SK-N-SH (cell line): ENCODE results near the gene SAP30. TPM values are rescaled to one million over a fixed set of nuclear protein-coding genes. Genes with fewer than 3 reads are reported as not detected.

Experiments used
- CTCF ChIA-PET: fragments of 300-600, 350-600 bp; formaldehyde crosslinking; extraction: SDS; loops from one replicate; lab custom pipeline; 2021; lab: Yijun Ruan, JAX
- POLR2A ChIA-PET: fragments of 350-600 bp; sonication (Branson Sonifier 250); formaldehyde crosslinking; extraction: SDS; loops from one replicate; lab custom pipeline; 2020; ENCODE audit warnings: antibody characterized with exemption, inconsistent platforms; lab: Yijun Ruan, JAX
- DNase-seq: peaks from one replicate; pipeline ENCODE4 v3.0.0; 2012
- H2AFZ ChIP-seq: fragments of 200-600 bp; sonication (generic); 2 replicates; pipeline ENCODE4 v1.8.1; 2016; ENCODE audit warnings: antibody characterized with exemption, mild to moderate bottlenecking, low read depth
- H3F3A ChIP-seq: fragments of 200-600 bp; sonication (generic); replicated peaks from 2 replicates; pipeline ENCODE3; 2016; ENCODE audit warnings: antibody characterized with exemption, mild to moderate bottlenecking; ENCODE audit not compliant: insufficient read depth
- H3K27ac ChIP-seq, 2 experiments: fragments of 200-500 bp in 1 of 2; fragments of 200-600 bp in 1 of 2; sonication (Bioruptor generic) in 1 of 2; sonication (generic), shearing (Covaris generic) in 1 of 2; 2 replicates each; pipeline versions ENCODE4 v1.5.1 to v1.6.1; 2014 to 2016; ENCODE audit warnings: low read depth in 2 of 2, inconsistent platforms in 1 of 2, low read length in 1 of 2, mild to moderate bottlenecking in 1 of 2, mixed read lengths in 1 of 2
- H3K27me3 ChIP-seq: fragments of 200-600 bp; sonication (generic), shearing (Covaris generic); 2 replicates; pipeline ENCODE4 v1.6.1; 2016; ENCODE audit warnings: mixed run types; ENCODE audit not compliant: insufficient read depth
- H3K36me3 ChIP-seq, 2 experiments: fragments of 200-500 bp in 1 of 2; fragments of 200-600 bp in 1 of 2; sonication (Bioruptor generic) in 1 of 2; sonication (generic) in 1 of 2; replicated peaks in 1 of 2; 2 replicates each; pipeline versions ENCODE3 to v1.5.1; 2014 to 2016; ENCODE audit warnings: low read length in 1 of 2, mild to moderate bottlenecking in 1 of 2; ENCODE audit not compliant: insufficient read depth in 2 of 2, control insufficient read depth in 1 of 2
- H3K4me1 ChIP-seq, 2 experiments: fragments of 200-500 bp in 1 of 2; fragments of 200-600 bp in 1 of 2; sonication (Bioruptor generic) in 1 of 2; sonication (generic), shearing (Covaris generic) in 1 of 2; 2 replicates each; pipeline versions ENCODE4 v1.5.1 to v1.6.1; 2014 to 2016; ENCODE audit warnings: low read depth in 1 of 2, low read length in 1 of 2, mixed run types in 1 of 2; ENCODE audit not compliant: insufficient read depth in 2 of 2, control insufficient read depth in 1 of 2
- H3K4me2 ChIP-seq: fragments of 200-600 bp; sonication (generic), shearing (Covaris generic); 2 replicates; pipeline ENCODE4 v1.6.1; 2017; ENCODE audit warnings: mixed run types
- H3K4me3 ChIP-seq, 2 experiments: fragments of 200-500 bp in 1 of 2; fragments of 200-600 bp in 1 of 2; sonication (Bioruptor generic) in 1 of 2; sonication (generic), shearing (Covaris generic) in 1 of 2; 2 replicates each; pipeline versions ENCODE4 v1.5.1 to v1.8.1; 2014 to 2016; ENCODE audit warnings: low read depth in 2 of 2, inconsistent platforms in 1 of 2, low read length in 1 of 2, mild to moderate bottlenecking in 1 of 2, mixed read lengths in 1 of 2, moderate library complexity in 1 of 2
- H3K79me2 ChIP-seq: fragments of 200-600 bp; sonication (generic); 2 replicates; pipeline ENCODE4 v1.8.1; 2017; ENCODE audit warnings: mild to moderate bottlenecking; ENCODE audit not compliant: insufficient read depth
- H3K9ac ChIP-seq: fragments of 200-600 bp; sonication (generic); 2 replicates; pipeline ENCODE4 v1.6.1; 2017; ENCODE audit warnings: mixed run types
- H3K9me2 ChIP-seq: fragments of 200-600 bp; sonication (generic); 2 replicates; pipeline ENCODE4 v1.6.1; 2017; ENCODE audit warnings: mixed run types
- H3K9me3 ChIP-seq: fragments of 200-600 bp; sonication (generic); 2 replicates; pipeline ENCODE4 v1.6.1; 2017; ENCODE audit warnings: mixed run types, mild to moderate bottlenecking, moderate library complexity
- H4K20me1 ChIP-seq: fragments of 200-600 bp; sonication (generic); 2 replicates; pipeline ENCODE4 v1.6.1; 2017; ENCODE audit warnings: mild to moderate bottlenecking, mixed run types; ENCODE audit not compliant: insufficient read depth
- CHD2 ChIP-seq: fragments of 150-350 bp; IDR thresholded peaks from 2 replicates; pipeline ENCODE4 v1.6.1; 2018; ENCODE audit warnings: low read length; ENCODE audit not compliant: partially characterized antibody
- EP300 ChIP-seq, 2 experiments: IDR thresholded peaks; 2 replicates each; pipeline versions ENCODE4 v1.4.0 to v1.6.1; 2012; ENCODE audit warnings: borderline replicate concordance in 1 of 2, low read depth in 1 of 2, low read length in 1 of 2
- FOXJ3 ChIP-seq: sonication (generic); formaldehyde crosslinking; IDR thresholded peaks from 2 replicates; pipeline ENCODE4 v1.5.1; 2020; ENCODE audit warnings: mild to moderate bottlenecking, missing genetic modification reagents
- GABPA ChIP-seq: IDR thresholded peaks from 2 replicates; pipeline ENCODE4 v1.4.0; 2012; ENCODE audit warnings: low read depth, mild to moderate bottlenecking
- JUND ChIP-seq: IDR thresholded peaks from 2 replicates; pipeline ENCODE4 v1.4.0; 2012
- MXI1 ChIP-seq: IDR thresholded peaks from 2 replicates; pipeline ENCODE4 v1.6.1; 2012; ENCODE audit warnings: mild to moderate bottlenecking, low read depth, low read length, improper control_type of control experiment
- POLR2AphosphoS5 ChIP-seq: IDR thresholded peaks from 2 replicates; pipeline ENCODE4 v1.6.1; 2012; ENCODE audit warnings: low read depth, low read length
- RFX5 ChIP-seq: IDR thresholded peaks from 2 replicates; pipeline ENCODE4 v1.6.1; 2012; ENCODE audit warnings: mild to moderate bottlenecking, improper control_type of control experiment, low read length
- RXRA ChIP-seq: IDR thresholded peaks from 2 replicates; pipeline ENCODE4 v1.4.0; 2012; ENCODE audit warnings: low read depth, mild to moderate bottlenecking, borderline replicate concordance
- SMC3 ChIP-seq: IDR thresholded peaks from 2 replicates; pipeline ENCODE4 v1.6.1; 2012; ENCODE audit warnings: low read depth, low read length, improper control_type of control experiment
- TAF1 ChIP-seq: IDR thresholded peaks from 2 replicates; pipeline ENCODE4 v1.6.1; 2012; ENCODE audit warnings: low read depth, mild to moderate bottlenecking, low read length, moderate library complexity, borderline replicate concordance
- TCF12 ChIP-seq: IDR thresholded peaks from 2 replicates; pipeline ENCODE4 v1.4.0; 2012
- TEAD4 ChIP-seq: IDR thresholded peaks from 2 replicates; pipeline ENCODE4 v1.4.0; 2012; ENCODE audit warnings: mild to moderate bottlenecking, borderline replicate concordance; ENCODE audit not compliant: insufficient read depth
- ZBTB33 ChIP-seq: IDR thresholded peaks from 2 replicates; pipeline ENCODE4 v1.4.0; 2012; ENCODE audit warnings: low read depth, borderline replicate concordance
- WGBS: methylation state at CpG from one replicate; pipeline ENCODE4 v1.1.6; 2017; ENCODE audit warnings: low lambda C conversion rate; 5-methylcytosine and 5-hydroxymethylcytosine counted together
- polyA plus RNA-seq, 3 experiments: library from polyadenylated mRNA; depleted of rRNA; stranded (reverse); fragments of >200 nt; gene quantifications; 2 replicates each; pipeline ENCODE4 v1.2.3, GENCODE V29; 2012
- TF ChIP-seq, protein P1 (sequence below): IDR thresholded peaks from 2 replicates; pipeline ENCODE4 v1.6.1; 2012; ENCODE audit warnings: mild to moderate bottlenecking, low read depth, low read length, moderate library complexity
- TF ChIP-seq, protein P2 (sequence below): fragments of 150-350 bp; IDR thresholded peaks from 2 replicates; pipeline ENCODE4 v1.6.1; 2017; ENCODE audit warnings: antibody characterized with exemption, low read length, low read depth, borderline replicate concordance
- TF ChIP-seq, protein P3 (sequence below): IDR thresholded peaks from 2 replicates; pipeline ENCODE4 v1.4.0; 2012; ENCODE audit warnings: low read depth, borderline replicate concordance
- TF ChIP-seq, protein P4 (sequence below): fragments of 150-350 bp; IDR thresholded peaks from 2 replicates; pipeline ENCODE4 v1.6.1; 2016; ENCODE audit warnings: mild to moderate bottlenecking, low read depth, low read length
- TF ChIP-seq, protein P5 (sequence below): IDR thresholded peaks from 2 replicates; pipeline ENCODE4 v1.4.0; 2012; ENCODE audit warnings: low read depth

The SAP30 gene
- polyA plus RNA-seq, 1 of the 3 experiments (the other 2 are of a cell fraction), result 19.0 TPM

GRCh38 chr4:173401063-173401462, 30.3 kb downstream of the SAP30 start (continued):
- TF ChIP-seq, protein P1, sequence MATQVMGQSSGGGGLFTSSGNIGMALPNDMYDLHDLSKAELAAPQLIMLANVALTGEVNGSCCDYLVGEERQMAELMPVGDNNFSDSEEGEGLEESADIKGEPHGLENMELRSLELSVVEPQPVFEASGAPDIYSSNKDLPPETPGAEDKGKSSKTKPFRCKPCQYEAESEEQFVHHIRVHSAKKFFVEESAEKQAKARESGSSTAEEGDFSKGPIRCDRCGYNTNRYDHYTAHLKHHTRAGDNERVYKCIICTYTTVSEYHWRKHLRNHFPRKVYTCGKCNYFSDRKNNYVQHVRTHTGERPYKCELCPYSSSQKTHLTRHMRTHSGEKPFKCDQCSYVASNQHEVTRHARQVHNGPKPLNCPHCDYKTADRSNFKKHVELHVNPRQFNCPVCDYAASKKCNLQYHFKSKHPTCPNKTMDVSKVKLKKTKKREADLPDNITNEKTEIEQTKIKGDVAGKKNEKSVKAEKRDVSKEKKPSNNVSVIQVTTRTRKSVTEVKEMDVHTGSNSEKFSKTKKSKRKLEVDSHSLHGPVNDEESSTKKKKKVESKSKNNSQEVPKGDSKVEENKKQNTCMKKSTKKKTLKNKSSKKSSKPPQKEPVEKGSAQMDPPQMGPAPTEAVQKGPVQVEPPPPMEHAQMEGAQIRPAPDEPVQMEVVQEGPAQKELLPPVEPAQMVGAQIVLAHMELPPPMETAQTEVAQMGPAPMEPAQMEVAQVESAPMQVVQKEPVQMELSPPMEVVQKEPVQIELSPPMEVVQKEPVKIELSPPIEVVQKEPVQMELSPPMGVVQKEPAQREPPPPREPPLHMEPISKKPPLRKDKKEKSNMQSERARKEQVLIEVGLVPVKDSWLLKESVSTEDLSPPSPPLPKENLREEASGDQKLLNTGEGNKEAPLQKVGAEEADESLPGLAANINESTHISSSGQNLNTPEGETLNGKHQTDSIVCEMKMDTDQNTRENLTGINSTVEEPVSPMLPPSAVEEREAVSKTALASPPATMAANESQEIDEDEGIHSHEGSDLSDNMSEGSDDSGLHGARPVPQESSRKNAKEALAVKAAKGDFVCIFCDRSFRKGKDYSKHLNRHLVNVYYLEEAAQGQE, result no peak
- TF ChIP-seq POLR2AphosphoS5 (no peak), SMC3 (no peak), EP300 (IDR thresholded peaks at IDR 0.05; ENCODE audit: borderline replicate concordance in 1 of 2, low read depth in 1 of 2, low read length in 1 of 2) (no peak), ZBTB33 (no peak), GABPA (no peak), RFX5 (no peak)

DNA sequence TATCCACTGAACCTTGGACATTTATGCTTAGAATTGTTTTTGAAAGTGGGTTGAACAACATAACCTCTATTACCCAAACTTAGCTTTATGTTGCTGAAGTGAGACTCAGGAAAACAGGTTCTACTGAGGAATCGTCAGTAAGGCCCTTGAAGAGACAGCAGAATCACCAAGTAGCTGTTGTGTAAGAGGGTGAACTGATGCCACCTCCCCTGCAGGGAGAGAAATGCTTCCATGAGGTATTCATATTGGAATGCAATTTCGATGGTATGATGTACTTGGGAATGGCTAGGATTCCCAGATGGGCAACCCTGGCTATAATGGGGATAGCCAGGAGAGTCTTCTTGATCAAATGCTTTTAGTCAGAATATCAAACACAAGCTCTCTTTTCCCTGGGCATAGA, 32.3 kb downstream of the SAP30 start:
- DNase-seq, result no peak
- Histone ChIP-seq H3K9ac (no peak overlapping the region), H3K36me3 (peaks cover 0 to 4% of the 10 kb centered on the region in 2 experiments), H3K4me3 (no peak overlapping the region), H3K9me3 (no peaks in the 10 kb centered on the region), H2AFZ (no peak overlapping the region), H3K9me2 (no peaks in the 10 kb centered on the region), H3K4me2 (no peak overlapping the region), H3K27ac (no peak overlapping the region), H3K4me1 (peaks cover 0 to 3% of the 10 kb centered on the region in 2 experiments; a peak in 1 of 4 replicates), H3K27me3 (no peaks in the 10 kb centered on the region), H3F3A (peaks cover 5% of the 10 kb centered on the region), H4K20me1 (no peaks in the 10 kb centered on the region), H3K79me2 (no peaks in the 10 kb centered on the region)
- TF ChIP-seq JUND, result no peak
- no peak for TF ChIP-seq GABPA
- TF ChIP-seq, protein P2, sequence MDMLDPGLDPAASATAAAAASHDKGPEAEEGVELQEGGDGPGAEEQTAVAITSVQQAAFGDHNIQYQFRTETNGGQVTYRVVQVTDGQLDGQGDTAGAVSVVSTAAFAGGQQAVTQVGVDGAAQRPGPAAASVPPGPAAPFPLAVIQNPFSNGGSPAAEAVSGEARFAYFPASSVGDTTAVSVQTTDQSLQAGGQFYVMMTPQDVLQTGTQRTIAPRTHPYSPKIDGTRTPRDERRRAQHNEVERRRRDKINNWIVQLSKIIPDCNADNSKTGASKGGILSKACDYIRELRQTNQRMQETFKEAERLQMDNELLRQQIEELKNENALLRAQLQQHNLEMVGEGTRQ, result no peak
- no peak for TF ChIP-seq TAF1
- TF ChIP-seq, protein P3, sequence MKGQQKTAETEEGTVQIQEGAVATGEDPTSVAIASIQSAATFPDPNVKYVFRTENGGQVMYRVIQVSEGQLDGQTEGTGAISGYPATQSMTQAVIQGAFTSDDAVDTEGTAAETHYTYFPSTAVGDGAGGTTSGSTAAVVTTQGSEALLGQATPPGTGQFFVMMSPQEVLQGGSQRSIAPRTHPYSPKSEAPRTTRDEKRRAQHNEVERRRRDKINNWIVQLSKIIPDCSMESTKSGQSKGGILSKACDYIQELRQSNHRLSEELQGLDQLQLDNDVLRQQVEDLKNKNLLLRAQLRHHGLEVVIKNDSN, result no peak
- TF ChIP-seq, protein P4, sequence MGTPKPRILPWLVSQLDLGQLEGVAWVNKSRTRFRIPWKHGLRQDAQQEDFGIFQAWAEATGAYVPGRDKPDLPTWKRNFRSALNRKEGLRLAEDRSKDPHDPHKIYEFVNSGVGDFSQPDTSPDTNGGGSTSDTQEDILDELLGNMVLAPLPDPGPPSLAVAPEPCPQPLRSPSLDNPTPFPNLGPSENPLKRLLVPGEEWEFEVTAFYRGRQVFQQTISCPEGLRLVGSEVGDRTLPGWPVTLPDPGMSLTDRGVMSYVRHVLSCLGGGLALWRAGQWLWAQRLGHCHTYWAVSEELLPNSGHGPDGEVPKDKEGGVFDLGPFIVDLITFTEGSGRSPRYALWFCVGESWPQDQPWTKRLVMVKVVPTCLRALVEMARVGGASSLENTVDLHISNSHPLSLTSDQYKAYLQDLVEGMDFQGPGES, result no peak
- TF ChIP-seq MXI1, result no peak
- no peak for TF ChIP-seq FOXJ3 (CRISPR knock-in tag)
- no peak for TF ChIP-seq TCF12
- no peak for TF ChIP-seq CHD2
- TF ChIP-seq, protein P5, sequence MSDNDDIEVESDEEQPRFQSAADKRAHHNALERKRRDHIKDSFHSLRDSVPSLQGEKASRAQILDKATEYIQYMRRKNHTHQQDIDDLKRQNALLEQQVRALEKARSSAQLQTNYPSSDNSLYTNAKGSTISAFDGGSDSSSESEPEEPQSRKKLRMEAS, result no peak
- TF ChIP-seq RXRA, result no peak
- TF ChIP-seq TEAD4, result no peak
- CTCF ChIA-PET, result interaction anchor here (0.7 to 2.4 kb wide), 5 partner anchors 9 to 378 kb away, joined by 3 to 12 read pairs (median 5); no protein-coding TSS in a partner anchor
- WGBS, result 83% methylated on average over 2 of the region's 2 CpGs
- POLR2A ChIA-PET, result interaction anchor here (0.9 kb wide), 1 partner anchor 32 kb away, joined by 3 read pairs; the partner anchor contains the start of gene SAP30
